HepG2 (cell line): ENCODE measurements around the gene ADAD1.

Experiments used
- EZH2 ChIP-seq: conservative IDR thresholded peaks from 2 replicates; pipeline ENCODE4 v1.6.1; 2012; ENCODE audit warnings: mild to moderate bottlenecking, low read depth, low read length, moderate library complexity
- FOXA1 ChIP-seq, 2 experiments: fragments of 450-650 bp in 1 of 2; sonication (generic) in 1 of 2; formaldehyde crosslinking in 1 of 2; IDR thresholded peaks; 2 replicates each; pipeline versions ENCODE4 v1.4.0 to v1.6.1; 2016 to 2020; ENCODE audit warnings: missing genetic modification reagents in 1 of 2
- HMG20B ChIP-seq: conservative IDR thresholded peaks from 2 replicates; pipeline ENCODE4 v1.6.1; 2016; ENCODE audit warnings: missing genetic modification reagents, missing compliant biosample characterization
- PCBP1 ChIP-seq: fragments of 200-400 bp; formaldehyde crosslinking; IDR thresholded peaks from 2 replicates; pipeline ENCODE4 v1.6.1; 2017; ENCODE audit warnings: mild to moderate bottlenecking, low read depth, low read length, borderline replicate concordance
- POLR2A ChIP-seq, 2 experiments: IDR thresholded peaks; 2 replicates each; pipeline ENCODE4 v1.6.1; 2011; ENCODE audit warnings: low read depth in 2 of 2, low read length in 2 of 2, mild to moderate bottlenecking in 1 of 2, moderate library complexity in 1 of 2; ENCODE audit not compliant: insufficient read depth in 1 of 2
- SMC3 ChIP-seq: IDR thresholded peaks from 2 replicates; pipeline ENCODE4 v1.6.1; 2011; ENCODE audit warnings: low read length, improper control_type of control experiment
- TAF1 ChIP-seq: sonication (generic); formaldehyde crosslinking; IDR thresholded peaks from 2 replicates; pipeline ENCODE4 v1.4.0; 2020; ENCODE audit warnings: missing genetic modification reagents
- ZBTB34 ChIP-seq: sonication (generic); formaldehyde crosslinking; IDR thresholded peaks from 2 replicates; pipeline ENCODE4 v1.8.0; 2022; ENCODE audit warnings: mild to moderate bottlenecking, missing genetic modification reagents
- ZNF329 ChIP-seq: sonication (generic); formaldehyde crosslinking; IDR thresholded peaks from 2 replicates; pipeline ENCODE4 v1.9.0; 2021; ENCODE audit warnings: low read depth, mild to moderate bottlenecking, missing genetic modification reagents
- ZNF501 ChIP-seq: sonication (generic); formaldehyde crosslinking; IDR thresholded peaks from 2 replicates; pipeline ENCODE4 v1.5.1; 2020; ENCODE audit warnings: mild to moderate bottlenecking, moderate library complexity, missing genetic modification reagents
- ZNF749 ChIP-seq: sonication (generic); formaldehyde crosslinking; IDR thresholded peaks from 2 replicates; pipeline ENCODE4 v1.8.0; 2022; ENCODE audit warnings: mild to moderate bottlenecking, missing genetic modification reagents, moderate library complexity, borderline replicate concordance
- ZNF790 ChIP-seq: sonication (generic); formaldehyde crosslinking; IDR thresholded peaks from 2 replicates; pipeline ENCODE4 v1.8.0; 2022; ENCODE audit warnings: missing genetic modification reagents, mild to moderate bottlenecking, borderline replicate concordance

DNA sequence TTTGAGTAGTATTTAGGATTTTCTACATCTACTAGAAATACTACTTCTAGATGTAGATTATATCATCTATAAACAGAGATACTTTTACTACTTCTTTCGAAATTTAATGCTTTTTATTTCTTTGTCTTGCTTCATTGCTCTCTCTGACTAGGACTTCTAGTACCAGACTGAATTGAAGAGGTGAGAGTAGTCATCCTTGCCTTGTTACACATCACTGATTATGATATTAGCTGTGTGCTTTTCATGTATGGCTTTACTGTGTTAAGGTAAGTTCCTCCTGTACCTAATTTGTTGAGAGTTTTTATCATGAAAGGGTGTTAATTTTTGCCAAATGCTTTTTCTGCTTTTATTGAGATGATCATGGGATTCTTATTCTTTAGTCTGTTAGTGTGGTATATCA lies 97.3 kb downstream of the ADAD1 start:
- no peak for TF ChIP-seq ZNF501
- no peak for TF ChIP-seq ZNF790 (CRISPR knock-in tag)
- TF ChIP-seq EZH2 = no peak
- TF ChIP-seq TAF1 = no peak
- no peak for TF ChIP-seq ZBTB34 (CRISPR knock-in tag)
- TF ChIP-seq PCBP1 = no peak
- no peak for TF ChIP-seq ZNF329 (CRISPR knock-in tag)
- TF ChIP-seq ZNF749 (CRISPR knock-in tag) = no peak
- no peak for TF ChIP-seq POLR2A (IDR thresholded peaks at IDR 0.05; ENCODE audit: insufficient read depth in 1 of 2, low read depth in 2 of 2, low read length in 2 of 2)
- TF ChIP-seq FOXA1 (IDR thresholded peaks at IDR 0.05) = no peak
- no peak for TF ChIP-seq FOXA1 (CRISPR knock-in tag; IDR thresholded peaks at IDR 0.05)
- no peak for TF ChIP-seq SMC3
- no peak for TF ChIP-seq HMG20B
